Amygdala (tissue), 56 donors: ENCODE data around the gene KCTD17.

Source experiments
- DNase-seq, 56 donors: peaks; one replicate each; lab custom pipeline; 2025; lab: John Stamatoyannopoulos, UW

KCTD17 gene

DNA sequence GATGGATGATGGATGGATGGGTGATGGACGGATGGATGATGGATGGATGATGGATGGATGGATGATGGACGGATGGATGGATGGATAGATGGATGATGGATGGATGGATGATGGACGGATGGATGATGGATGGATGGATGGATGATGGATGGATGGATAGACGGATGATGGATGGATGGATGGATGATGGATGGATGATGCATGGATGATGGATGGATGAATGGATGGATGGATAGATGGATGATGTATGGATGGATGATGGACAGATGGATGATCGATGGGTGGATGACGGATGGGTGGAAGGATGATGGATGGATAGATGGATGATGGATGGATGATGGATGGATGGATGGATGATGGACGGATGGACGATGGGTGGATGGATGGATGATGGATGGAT, 21.1 kb downstream of the KCTD17 start:
- DNase-seq = no peak

DNA sequence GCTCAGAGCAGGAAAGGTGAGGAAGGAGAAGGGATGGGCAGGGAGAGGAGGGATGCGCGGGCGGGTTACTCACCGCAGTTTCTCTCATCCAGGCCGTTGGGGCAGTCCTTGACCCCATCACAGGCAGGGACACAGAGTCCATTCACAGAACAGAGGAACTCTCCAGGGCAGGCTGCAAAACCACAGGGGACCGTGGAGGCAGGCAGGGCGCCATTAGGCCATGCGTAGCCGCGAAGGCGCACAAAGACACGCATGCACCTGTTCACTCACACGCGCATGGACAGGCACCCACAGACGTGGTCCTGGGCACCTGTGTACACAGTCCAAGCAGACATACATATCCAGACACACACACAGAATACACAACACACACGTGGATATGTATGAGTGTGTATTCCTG, 23.0 kb downstream of the KCTD17 start:
- no peak for DNase-seq

DNA sequence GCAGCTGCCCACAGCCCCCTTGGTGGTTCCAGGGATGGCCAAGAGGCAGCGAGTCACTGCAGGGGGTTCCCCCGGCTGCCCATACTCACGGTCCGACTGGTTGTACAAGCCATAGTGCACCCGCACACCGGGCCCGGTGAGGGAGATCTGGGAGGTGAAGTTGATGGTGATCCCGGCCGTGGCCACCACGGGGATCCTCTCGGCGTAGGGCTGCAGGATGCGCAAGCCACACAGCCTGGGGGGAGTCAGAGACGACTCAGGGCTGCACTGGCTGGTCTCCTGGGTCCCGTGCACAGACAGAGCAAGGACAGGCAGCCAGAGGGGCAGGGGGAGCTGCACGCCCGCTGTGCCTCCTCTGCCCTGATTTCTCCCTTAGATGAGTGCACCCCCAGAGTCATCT, 23.5 kb downstream of the KCTD17 start:
- DNase-seq = no peak

DNA sequence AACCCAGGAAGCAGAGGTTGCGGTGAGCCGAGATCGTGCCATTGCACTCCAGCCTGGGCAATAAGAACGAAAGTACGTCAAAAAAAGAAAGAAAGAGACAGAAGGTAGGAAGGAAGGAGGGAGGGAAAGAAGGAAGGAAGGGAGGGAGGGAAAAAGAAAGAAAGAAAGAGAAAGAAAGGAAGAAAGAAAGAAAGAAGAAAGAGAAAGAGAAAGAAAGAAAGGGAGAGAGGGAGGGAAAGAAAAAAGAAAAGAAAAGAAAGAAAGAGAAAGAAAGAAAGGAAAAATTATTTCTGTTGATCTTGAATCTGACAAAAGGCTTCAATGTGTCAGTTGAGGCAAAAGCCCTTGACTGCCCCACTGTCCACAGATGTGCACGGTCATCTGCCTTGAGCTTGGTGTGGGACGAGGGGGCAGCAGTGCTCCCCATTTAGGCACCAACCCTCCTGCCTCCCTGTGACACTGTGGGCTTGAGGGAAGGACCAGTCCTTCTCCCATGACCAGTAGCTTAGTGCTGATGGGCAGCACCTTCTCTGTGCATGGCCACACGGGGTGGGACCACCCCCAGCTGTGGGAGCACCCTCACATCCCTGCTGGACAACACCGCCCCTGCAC, 24.4 kb downstream of the KCTD17 start:
- DNase-seq = no peak

DNA sequence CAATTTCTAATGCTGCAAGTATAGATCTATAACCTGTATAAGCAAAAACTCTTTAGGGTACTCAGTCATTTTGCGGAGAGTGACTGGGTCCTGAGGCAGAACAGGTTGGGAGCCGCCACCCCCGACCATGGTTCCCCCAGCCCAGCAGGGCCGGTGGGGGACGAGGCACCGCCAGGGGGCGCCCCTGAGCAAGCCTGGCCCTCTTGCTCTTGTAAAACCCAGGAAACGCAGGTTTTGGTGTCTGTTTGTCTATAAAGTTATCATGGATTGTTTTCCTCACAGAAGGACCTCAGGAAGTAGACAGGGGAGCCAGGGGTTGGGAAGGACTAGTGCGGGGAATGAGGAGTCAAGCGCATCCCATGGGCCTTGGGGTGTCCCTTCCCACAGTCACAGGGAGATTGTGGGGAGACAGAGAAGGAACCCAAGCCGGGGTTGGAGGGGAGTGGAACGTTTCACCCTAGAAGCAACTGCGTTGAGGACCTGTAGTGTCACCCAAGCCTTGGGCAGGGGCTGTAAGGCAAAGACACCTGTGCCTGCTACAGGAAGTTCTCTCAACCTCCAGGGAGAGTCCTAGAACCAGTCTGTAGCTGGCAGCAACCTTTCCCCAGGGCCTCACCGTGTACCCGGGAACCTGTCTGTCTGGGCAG, 26.4 kb downstream of the KCTD17 start:
- peak in 21 of 56 donors; percentile 4 to 66 (median 16) for DNase-seq

DNA sequence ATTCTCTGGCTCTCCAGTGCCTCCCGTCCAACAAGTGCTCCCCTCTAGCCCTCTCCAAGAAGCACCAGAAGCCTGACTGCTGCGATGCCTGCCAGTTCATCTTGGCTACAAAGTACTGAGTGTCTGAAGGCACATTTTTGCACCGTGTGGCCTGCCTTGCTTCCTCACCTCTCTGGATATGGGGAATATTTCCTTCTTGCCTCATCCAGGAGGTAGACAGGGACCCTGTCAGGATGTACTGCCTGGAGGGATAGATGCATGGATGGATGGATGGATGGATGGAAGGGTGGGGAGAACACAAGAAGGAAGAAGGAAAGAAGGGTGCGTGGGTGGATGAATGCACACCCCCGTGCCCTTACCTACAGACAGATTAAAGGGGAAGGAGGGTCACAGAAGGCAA, 27.6 kb downstream of the KCTD17 start:
- DNase-seq = no peak

DNA sequence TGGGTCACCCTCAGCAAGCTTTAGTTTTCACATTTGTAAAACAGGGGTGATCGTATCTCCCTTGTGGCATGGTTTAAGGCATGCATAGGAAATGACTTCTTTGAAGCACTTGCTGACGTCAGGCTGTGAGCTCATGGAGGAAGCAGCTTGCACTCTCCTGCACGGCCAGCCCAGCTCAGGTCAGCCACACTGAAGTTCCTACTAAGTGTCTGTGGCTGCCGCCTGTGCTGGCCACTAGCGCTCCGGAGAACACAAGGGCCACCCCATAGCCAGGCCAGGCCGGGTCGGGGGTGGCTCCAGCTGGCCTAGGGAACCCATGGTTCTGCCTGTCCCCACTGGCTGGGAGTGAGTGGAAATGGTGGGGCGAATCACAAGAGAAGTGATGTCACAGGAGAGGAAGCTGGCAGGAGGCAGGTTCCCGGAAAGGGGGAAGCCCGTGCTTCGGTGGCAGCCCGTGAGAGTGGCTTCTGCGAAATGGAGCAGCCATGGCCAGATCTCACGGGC, 28.2 kb downstream of the KCTD17 start:
- DNase-seq = no peak

DNA sequence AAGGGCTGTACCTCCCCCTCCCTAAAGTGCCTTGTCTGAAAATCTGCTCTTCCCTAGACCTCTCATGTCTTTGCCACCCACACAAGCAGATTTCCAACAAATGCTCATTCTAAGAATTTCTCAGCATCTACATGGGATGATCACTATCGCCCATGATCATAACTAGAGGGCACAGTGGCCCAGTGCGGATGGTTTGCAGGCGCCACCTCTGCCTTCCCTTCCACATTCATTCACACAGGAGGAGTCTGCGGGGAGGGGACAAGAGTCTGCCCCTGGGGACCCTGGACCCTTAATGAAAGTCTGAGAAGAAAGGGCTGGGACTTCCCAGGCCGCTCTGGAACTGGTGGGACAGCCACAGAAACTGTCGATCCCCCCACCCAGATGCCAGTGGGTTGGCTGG, 28.9 kb downstream of the KCTD17 start:
- DNase-seq = no peak

DNA sequence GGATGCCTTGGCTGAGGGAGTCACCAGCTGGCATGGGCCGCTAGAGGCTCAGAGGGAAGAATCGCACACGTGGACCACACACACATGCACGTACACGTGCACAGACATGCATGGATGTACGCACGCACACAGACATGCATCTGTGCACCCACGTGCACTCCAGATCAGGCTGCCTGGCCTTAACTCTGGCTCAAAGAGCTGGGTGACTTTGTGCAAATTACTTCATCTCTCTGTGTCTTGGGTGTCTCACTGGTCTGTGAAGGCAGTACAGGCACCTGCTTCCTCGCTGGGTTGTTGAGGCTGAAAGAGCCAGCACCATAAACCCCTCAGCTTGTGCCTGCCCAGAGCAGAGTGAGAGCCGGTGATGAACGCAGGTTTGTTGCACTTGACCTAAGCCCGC, 29.3 kb downstream of the KCTD17 start:
- no peak for DNase-seq

DNA sequence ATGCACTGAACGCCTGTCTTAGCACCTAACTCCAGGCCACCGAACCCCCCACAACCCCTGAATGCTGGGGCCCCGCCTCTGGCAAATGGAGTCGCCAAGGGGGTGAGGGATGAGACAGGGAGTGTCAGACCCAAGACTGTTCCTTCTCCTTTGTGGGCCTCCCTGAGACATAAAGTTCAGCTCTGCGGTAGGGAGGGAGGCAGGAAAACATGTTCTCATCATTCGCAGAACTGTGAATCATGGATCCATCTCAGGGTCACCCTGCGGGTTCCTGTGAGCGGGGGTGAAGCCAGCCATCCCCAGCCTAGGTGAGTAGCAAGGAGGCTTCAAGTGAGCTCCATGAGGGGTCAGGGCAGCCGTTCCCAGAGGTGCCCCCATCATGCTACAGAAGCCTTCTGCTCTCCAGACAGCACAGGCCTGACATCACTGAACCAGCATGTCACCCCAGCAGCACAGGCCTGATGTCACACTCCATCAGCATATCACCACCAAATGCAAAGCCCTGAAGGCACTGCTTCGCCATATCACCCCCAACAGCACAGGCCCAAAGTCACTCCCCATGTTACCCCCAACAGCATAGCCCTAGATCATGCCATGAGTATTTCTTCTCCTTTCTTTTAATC, 30.8 kb downstream of the KCTD17 start:
- DNase-seq = no peak

DNA sequence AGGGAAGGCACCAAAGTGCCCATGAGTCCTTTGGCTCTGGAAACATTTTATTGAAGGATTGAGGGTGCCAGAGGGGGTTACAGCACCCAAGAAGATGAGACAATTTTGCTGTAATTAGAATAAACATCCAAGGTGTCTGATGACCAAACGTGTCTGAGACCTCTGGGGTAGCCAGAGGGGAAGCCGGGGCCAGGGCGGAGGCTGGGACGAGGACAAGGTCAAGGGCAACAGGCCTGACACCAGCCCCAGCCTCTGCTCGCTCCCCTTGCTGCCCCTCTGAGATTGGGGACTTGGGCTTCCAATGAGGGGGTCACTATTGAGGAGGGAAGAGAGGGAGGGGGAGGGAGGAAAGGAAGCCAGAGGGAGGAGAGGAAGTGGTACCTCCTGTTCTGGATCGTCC, 32.4 kb downstream of the KCTD17 start:
- DNase-seq = no peak

DNA sequence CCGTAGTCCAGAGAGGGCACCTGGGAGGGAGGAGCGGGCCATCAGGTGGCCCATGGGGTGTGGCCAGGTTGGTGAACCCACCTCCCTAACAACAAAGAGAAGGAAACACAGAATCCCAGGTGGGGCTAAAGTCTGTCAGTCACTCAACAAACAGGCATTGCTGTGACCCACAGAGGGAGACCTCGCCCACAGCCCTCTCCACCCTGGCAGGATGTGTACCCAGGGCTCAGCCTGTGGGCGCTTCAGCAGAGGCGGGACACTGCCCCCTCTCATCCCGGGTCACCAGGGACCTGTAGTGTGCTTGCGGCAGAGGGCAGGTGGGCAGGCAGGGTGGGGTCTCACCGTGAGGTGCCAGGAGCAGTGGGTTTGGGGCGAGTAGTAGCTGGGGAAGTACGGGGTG, 32.8 kb downstream of the KCTD17 start:
- no peak for DNase-seq

DNA sequence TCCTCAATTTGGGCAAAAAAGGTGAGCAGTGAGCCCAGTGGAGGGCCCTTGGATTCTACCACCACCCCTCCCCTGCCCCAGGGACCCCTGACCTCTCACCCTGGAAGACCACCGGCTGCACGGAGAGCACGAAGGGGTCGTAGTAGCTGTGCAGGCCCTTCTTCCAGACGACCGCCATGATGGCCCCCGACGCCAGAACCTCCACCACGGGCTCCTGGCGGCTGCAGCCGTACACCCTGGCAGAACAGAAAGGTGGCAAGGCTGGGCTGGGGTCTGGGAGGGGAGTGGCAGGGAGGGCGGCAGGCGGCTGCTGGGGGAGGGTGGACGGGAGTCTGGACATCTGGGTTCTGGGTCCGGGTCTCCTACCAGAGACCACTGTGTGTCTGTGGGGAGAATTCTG, 34.6 kb downstream of the KCTD17 start:
- no peak for DNase-seq

DNA sequence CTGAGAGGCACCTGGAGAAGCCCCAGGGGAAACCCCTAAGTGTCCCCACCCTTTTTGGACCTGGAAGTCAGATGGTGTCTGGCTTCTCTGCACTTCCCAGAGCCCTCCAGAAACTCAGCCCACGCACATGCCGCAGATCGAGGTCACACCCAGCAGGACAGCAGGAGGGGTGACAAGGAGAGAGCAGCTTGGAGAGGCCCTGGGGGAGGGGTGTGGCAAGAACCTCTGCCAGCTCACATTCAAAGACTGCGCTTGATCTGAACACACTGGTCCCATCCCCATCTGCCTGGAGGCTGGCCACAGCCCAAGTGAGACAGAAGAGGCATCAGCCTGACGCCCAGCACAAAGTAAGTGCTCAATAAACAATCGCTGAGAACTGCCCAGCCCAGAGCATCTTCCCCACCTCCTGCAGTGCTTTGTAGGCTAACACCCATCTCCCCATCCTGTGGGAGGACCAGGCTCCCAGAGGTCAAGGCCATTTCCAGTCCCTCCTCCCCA, 36.6 kb downstream of the KCTD17 start:
- no peak for DNase-seq

DNA sequence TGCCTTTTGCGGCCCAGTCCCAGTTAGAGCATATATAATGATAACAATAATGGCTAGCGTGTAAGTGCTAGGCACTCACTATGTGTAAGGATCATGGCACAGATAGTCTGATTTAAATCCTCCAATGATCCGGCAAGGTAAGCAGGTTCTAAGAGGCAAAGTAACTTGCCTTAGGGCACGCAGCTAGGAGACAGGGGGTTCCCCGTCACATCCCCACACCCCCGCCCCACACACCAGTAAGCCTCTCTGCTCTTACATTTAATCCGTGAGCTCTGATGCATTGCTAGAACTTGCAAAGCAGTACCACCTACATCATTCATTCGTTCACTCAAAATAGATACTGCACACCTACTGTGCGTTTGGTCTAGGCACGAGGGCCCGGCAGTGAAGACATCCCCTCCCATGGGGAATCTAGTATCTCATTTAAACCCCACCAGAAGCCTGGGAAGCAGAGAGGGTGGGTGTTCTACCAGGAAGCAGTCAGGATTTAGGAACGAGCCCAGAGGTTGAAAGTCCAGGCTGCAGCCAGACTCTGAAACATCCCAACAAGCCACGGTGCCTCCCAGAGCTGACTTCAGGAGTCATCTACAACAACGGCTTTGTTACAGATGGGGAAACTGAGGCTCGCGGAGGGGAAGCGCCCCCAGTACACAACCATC, 37.3 kb downstream of the KCTD17 start:
- no peak for DNase-seq

DNA sequence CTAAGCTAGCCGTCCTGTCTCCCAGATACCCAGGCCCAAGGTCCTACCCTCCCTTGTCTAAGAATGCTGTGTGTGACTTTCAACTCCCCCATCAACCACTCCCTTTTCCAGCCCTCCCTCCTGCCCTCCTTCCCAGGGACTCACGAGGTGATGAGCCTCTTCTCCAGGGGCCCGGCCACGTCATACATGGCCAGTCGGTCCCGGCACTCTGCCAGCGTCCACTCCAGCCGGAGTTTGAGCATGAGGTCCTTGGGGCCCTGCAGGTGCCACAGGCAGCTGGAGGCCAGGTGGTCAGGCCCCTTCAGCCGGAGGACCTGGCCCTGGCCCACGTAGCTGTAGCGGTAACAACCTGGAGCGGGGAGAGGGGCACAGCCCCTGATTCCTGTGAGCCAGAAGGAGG, 37.9 kb downstream of the KCTD17 start:
- no peak for DNase-seq

DNA sequence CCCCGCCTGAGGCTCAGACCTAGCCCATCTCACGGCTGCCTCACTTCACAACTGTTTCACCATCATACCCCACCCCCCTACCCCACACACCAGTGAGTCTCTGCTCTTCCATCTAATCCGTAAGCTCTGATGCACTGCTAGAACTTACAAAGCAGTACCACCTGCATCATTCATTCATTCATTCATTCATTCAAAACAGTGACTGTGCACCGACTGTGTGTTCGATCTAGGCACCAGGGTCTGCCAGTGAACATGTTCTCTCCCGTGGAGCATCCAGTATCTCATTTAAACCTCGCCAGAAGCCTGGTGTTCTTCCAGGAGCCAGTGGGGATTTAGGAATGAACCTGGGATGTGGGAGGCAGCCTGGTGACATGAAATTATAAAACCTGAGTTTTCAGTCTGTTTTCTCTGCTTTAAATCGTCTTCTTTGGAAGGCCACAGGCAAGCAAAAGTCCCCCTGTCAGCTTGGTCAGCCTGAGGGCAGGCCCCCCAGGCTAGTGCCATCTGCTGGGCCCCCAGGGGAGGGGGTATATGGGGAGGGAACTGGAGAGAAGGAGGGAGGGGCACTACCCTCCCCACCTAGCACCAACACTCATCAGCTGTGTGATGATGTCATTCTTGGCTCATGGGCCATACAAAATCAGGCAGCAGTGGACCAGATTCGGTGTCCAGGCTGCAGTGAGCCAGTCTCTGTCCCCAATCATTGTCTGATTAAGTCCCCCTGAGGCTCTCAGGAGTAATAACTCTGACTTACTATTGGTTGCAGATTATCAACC, 39.6 kb downstream of the KCTD17 start:
- peak in 1 of 56 donors; percentile 10 for DNase-seq

DNA sequence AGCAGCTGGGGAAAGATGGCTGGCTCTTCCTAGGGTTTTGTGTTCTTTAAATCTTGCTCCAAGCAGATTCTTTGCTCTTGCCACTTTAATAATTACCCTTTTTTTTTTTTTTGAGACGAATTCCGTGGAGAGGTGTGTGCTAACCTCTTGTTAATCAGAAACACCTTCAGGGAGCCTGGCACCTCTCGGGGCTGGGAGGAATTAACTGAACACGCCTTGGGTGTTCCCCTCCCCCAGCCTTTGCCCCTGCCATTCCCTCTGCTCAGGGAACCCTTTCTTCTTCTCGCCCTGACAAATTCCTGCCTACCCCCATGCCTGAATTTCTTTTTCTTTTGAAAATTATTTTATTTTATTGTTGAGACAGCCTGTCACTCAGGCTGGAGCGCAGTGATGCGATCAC, 40.5 kb downstream of the KCTD17 start:
- no peak for DNase-seq

DNA sequence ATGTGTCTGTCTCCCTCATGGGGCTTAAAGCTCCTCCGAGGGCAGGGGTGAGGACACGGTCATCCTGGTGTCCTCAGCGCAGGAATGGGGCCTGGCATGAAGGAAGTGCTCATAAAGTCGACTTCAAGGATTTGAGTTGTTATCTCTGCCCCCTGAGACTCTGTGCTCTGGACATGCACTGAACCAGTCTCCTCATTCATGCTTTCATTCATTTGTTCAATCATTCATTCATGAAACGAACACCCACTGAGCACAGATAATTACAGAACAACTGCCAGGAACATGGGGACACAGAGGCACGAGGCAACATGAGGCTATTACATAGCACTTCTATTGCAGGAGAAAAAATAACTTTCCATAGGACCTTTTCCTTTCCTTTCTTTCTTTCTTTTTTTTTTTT, 41.5 kb downstream of the KCTD17 start:
- no peak for DNase-seq

DNA sequence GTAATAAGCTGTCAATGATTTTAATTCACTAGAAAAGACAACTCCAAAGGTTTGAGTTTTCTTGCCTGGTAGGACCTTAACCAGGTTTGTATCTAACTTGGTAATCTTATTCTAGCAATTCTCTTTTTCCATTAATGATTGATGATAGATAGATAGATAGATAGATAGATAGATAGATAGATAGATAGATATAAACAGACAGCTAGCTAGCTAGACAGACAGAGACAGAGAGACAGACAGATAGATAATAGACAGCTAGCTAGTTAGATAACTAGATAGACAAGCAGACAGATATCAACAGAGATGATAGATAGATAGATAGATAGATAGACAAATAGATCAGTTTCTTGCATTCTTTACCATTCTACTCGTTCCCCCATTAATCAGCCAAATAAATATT, 42.7 kb downstream of the KCTD17 start:
- no peak for DNase-seq

DNA sequence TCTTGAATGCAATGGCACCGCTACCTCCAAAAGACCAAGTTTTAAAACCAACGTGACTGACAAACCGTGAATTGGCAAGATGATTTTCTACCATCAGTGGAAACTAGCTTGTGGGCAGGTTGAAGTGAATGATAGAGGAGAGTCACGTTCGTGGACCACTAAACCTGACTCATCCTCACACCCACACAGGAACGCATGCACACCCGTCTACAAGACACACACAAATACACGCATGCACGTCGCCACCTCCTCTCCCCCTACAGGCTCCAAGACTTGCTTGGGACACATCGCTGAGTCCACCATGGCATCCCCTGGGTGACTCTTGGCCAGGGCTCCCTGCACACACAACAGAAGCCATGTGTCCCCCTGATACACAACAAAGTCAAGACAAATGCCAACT, 43.6 kb downstream of the KCTD17 start:
- DNase-seq = no peak
